UCSD-AML1 (cell line): Measurements from ENCODE around the gene SNHG17.
"Not testable (repeated sequence)": the region's sequence is repeated elsewhere in the genome, so short reads cannot be mapped to it uniquely, and the experiment has no call there.

Experiments used
- DNase-seq: peaks from one replicate; lab custom pipeline; 2025; ENCODE audit not compliant: unreplicated experiment; lab: John Stamatoyannopoulos, UW

The SNHG17 gene

GRCh38 chr20:38434770-38435554, at the start of gene SNHG17:
Gene SNHG17 (minus strand): TSS chr20:38435328.
- peak; percentile 93 for DNase-seq

GRCh38 chr20:38479596-38479995, 44.5 kb upstream of the SNHG17 start:
- no peak for DNase-seq

- no peak for DNase-seq
These were observed 42.6 kb upstream of the SNHG17 start for GRCh38 chr20:38477747-38478146.

DNA sequence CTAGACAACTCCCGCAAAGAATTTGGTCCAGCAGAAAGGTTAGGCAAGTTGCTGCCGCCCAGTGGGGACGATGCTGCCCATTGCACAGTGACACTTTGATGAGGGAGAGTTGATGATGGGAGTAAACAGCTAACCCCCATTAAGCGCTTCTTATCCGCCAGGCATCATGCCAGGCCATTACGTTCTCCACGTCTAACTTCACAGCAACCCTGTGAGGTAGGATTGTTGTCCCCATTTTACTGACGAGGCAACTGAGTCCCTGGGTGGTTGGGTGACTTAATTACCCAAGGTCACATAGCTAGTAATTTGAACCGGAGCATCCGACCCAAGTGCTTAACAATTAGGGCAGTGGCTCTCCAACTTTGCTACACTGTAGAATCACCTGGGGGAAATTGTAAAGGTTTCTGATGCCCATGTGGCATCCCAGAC, 38.3 kb upstream of the SNHG17 start:
- DNase-seq, result no peak

GRCh38 chr20:38472513-38473366, 37.6 kb upstream of the SNHG17 start, which contains the start of gene RALGAPB:
Gene RALGAPB (plus strand): TSS chr20:38472843. CDS start chr20:38488433, 15,590 bp downstream.
- DNase-seq, result peak; percentile 100

DNA sequence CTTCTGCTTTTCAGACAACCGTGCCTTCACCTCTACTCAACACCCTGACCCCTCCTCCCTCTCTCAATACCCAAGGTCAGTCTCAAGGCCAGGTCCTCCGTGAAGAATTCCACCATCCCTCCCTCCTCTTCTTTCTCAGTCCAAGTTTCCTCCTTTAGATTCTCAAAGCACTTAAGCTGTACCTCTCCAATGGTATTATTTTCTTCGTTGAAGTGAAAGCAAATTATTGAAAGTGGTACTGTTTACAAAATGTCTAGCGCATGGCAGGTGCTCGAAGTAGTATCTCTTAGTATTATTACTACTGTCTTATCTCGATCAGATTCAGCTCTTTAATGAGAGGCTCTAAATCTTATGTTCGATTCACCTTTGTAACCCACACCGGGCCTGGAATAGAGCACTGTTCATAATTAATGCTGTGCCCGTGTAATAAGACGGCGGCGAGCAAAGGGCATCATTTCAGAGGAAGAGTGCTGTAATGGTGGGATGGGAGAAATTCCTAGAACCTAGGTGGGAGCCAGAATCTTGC, 36.9 kb upstream of the SNHG17 start:
- DNase-seq, result no peak

GRCh38 chr20:38471245-38471644, 36.1 kb upstream of the SNHG17 start:
- DNase-seq, result no peak

DNA sequence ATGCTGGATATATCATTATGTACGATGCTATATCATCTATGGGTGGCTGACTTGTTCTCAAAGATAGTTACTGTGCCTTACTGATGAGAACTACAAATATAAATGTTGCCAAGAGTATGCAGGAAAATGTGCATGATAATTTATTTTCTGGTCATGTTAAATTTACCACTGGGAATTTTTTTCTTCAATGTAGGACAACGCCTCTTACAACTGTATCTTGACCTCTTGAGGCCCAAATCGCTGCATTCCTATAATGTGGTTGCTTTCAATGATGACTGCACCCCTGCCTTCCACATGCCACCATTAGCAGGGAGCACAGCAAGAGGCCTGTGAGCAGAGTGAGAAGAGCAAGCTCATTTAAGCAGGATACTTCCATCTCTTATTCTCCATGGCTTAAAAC, 31.9 kb upstream of the SNHG17 start:
- no peak for DNase-seq

DNA sequence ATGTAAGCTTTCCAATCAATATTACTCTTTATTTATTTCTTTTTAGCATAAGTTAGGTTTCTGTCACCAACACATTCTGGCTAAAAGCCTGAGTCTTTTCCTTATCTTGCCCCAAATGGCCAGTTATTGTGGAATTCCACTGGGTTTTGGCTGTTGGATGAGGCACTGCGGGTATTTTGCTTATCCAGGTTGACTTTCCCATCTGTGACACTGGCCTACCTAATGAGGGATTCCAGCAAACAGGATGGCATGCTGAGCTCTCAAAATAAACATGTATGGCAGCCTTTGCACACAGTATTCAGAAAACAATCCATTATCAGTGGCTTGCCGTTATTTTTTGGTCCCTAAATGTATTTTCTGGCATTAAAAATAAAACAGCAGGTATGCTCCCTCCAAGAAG, 31.0 kb upstream of the SNHG17 start:
- no peak for DNase-seq

GRCh38 chr20:38461569-38461968, 26.4 kb upstream of the SNHG17 start:
- DNase-seq, result not testable (repeated sequence)

GRCh38 chr20:38461167-38461566, 26.0 kb upstream of the SNHG17 start:
- not testable (repeated sequence) for DNase-seq

- DNase-seq, result not testable (repeated sequence)
These were observed 25.5 kb upstream of the SNHG17 start for GRCh38 chr20:38460631-38461030.

DNA sequence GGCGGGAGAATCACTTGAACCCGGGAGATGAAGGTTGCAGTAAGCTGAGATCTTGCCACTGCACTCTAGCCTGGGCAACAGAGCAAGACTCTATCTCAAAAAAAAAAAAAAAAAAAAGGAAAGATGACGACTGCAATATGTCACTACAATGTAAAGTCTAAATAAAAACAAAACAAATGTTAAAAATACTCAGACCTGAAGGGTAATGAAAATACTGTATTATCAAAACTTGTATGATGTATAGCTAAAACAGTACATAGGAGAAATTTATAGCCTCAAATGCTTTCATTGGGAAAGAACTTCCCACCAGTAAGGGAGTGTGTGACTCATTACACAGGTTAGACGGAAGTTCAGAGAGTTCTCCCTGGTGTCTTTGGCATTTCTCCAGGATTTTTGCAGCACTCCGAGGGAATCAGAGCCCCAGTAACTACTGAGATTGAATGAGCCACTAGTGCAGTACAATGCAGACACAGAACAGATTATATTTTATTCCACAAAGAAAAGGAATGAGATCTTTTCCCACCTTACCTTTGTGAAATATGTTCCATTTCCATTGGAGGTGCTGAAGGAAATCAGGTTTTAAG, 25.0 kb upstream of the SNHG17 start:
- no peak for DNase-seq

GRCh38 chr20:38458314-38458713, 23.2 kb upstream of the SNHG17 start:
- no peak for DNase-seq

- no peak for DNase-seq
These were observed 19.7 kb upstream of the SNHG17 start for GRCh38 chr20:38454556-38455473.

GRCh38 chr20:38453941-38454340, 18.8 kb upstream of the SNHG17 start:
- DNase-seq, result no peak

GRCh38 chr20:38452880-38453624, 17.9 kb upstream of the SNHG17 start:
- peak; percentile 34 for DNase-seq

DNA sequence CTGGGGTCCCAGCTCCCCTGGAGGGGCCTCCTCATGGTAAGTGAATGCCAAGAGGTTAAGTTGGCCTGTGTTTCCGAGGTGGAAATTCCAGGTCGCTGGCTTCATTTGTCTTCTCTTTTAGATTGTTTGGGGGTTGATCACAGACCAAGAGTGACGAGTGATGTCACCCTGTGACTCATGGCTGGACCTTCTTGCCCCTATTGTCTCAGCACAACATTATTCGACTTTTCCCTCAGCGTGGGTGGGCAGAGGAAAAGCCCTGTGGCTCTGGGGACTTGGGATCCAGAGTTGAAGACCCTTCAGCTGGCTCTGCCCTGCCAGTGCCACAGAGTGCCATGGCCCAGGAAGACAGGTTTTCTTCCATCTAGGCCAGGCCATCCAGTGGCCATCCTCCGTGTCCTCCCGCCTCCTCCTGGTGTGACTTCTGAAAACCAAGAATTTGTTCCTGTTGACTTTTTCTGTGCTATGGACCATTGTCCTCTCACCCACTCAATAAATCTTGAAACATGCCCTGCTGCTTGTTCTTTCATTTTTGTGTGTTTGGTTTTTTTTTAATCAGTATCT, 15.4 kb upstream of the SNHG17 start:
- no peak for DNase-seq

- no peak for DNase-seq
These were observed 13.9 kb upstream of the SNHG17 start for GRCh38 chr20:38449046-38449445.
